HG03439 (cell line): ENCODE data around the gene ALAS1.

Experiments
- ATAC-seq: cut with Tn5 transposase; IDR thresholded peaks from one replicate; pipeline ENCODE4 v1.9.1; 2021; ENCODE audit warnings: mild to moderate bottlenecking, moderate library complexity; ENCODE audit not compliant: unreplicated experiment

Gene ALAS1

GRCh38 chr3:52248816-52249547 is 51.0 kb downstream of the ALAS1 start:
- no peak for ATAC-seq

DNA sequence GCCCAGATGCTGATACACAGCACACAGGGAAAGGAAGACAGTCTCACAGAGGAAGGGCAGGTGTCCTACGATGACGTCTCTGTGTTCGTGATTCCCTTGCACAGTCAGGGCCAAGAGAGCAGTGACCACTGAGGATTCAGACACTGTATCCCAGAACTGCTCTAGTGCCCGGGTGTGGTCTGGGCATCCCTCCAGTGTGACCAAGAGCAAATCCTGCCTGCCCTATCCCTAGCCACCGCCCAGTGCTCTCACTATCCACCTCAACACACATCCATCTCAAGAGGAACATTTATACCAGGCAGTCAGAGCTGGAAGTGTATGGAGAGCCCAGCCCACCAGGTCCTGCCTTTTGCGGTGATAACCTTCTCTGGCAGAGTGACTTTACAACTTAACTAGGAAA is 51.7 kb downstream of the ALAS1 start:
- no peak for ATAC-seq

GRCh38 chr3:52250122-52250521 is 52.2 kb downstream of the ALAS1 start:
- no peak for ATAC-seq

DNA sequence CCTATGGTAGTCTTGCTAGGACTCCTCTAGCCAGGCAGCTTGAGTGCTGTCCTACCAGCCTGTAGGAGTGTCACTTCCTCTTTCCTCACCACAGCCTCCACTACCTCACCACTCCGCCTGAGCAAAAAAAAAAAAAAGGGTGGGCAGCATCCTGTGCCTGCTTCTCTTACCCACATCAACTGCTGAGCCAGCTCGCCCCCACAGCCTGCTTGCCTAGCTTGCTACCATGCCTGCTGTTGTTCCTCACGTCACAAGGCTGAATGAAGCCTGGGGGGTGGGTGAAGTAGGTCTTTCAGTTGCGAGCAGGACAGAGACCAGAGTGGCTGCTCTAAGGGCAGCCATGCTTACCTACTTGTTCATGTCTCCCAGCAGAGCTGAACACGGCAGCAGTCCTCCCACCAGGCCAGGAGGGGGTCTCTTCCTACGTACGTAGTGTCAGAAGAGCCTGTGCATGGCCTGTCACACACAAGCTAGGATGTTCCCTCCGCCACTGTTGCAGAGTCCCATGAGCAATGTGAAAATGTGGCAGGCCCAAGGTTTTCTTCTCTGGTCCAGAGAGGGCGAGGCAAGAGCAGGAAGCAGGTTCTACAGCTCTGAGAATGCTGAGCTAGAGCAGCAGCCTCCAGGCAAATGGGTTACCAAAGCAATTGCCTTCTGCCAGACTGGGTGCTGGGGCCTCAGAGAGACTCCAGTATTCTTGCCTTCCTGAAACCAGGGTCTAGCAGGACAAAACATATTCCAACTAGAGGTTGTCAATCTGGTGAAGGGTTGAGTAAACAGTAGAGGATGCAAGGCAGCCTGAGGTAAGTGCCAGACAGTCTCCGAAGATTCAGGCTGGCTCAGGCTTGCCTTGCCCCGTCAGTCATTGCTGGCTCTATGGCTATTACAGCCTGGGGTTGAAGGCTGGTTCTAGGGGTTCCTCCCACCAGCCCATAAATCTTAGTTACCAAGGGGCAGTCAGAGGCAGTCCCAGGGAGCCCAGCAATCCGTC is 55.6 kb downstream of the ALAS1 start:
- ATAC-seq = peak; percentile 86

DNA sequence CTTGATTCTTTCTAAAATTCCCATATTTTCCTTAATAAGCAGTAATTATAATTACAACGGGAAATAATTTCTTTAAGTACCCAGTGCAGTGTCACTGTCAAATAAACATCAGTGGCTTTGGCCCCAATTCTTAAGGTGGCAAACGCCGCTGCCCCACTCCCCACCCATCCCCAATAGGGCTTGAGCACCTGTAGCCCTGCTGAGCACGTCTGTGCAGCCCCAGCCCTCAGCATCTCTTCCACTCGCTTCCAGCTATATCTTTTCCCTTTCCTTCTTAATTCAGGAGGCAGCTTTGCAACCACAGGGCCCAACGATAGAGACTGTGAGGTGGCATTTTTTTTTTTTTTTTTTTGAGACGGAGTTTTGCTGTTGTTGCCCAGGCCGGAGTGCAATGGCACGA is 56.6 kb downstream of the ALAS1 start:
- no peak for ATAC-seq

DNA sequence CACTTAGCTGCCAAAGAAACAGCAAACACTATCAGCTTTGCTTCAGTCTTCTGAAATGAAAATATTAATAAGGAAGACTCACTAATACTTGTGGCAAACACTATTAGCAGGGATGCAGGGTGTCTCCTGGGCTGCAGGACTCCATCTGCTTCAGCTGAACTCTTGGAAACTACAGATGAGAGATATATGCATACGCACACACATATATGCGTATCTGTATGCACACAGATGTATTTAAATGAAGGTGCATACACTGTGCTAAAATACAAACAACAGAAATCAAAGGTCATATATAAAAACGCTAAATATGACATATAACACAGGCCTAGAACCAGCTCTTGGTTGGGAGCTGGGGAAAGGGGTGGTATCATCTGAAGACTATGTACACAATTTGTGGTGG is 58.2 kb downstream of the ALAS1 start:
- no peak for ATAC-seq

GRCh38 chr3:52256622-52257021 is 58.7 kb downstream of the ALAS1 start:
- no peak for ATAC-seq

- ATAC-seq = no peak
These were observed 60.0 kb downstream of the ALAS1 start for GRCh38 chr3:52257911-52258310.

- no peak for ATAC-seq
These were observed 61.1 kb downstream of the ALAS1 start for GRCh38 chr3:52259035-52259434.

GRCh38 chr3:52259448-52259847 is 61.5 kb downstream of the ALAS1 start:
- ATAC-seq = no peak

GRCh38 chr3:52262447-52262846 is 64.5 kb downstream of the ALAS1 start:
- no peak for ATAC-seq
